NT2/D1 (cell line): ENCODE data around the gene TRIOBP.

ENCODE experiments used
- DNase-seq: peaks from one replicate; pipeline ENCODE4 v3.0.0-alpha.2; 2011; ENCODE audit warnings: low read depth, low spot score
- H3K27me3 ChIP-seq: 2 replicates; pipeline ENCODE4 v1.6.0; 2011; ENCODE audit warnings: mild to moderate bottlenecking; ENCODE audit not compliant: insufficient read length, insufficient read depth
- H3K36me3 ChIP-seq: 2 replicates; pipeline ENCODE4 v1.6.1; 2011; ENCODE audit warnings: mild to moderate bottlenecking, low read length, mixed read lengths; ENCODE audit not compliant: insufficient read depth, insufficient read length
- H3K4me1 ChIP-seq: 2 replicates; pipeline ENCODE4 v1.5.1; 2011; ENCODE audit not compliant: insufficient read depth, insufficient read length
- H3K4me3 ChIP-seq: 2 replicates; pipeline ENCODE4 v1.5.1; 2011; ENCODE audit warnings: low read depth; ENCODE audit not compliant: insufficient read length
- H3K9ac ChIP-seq: 2 replicates; pipeline ENCODE4 v1.6.0; 2011; ENCODE audit warnings: low read depth; ENCODE audit not compliant: insufficient read length
- H3K9me3 ChIP-seq: 2 replicates; pipeline ENCODE4 v1.5.1; 2011; ENCODE audit warnings: mild to moderate bottlenecking, low read length; ENCODE audit not compliant: insufficient read depth
- SUZ12 ChIP-seq: IDR thresholded peaks from 2 replicates; pipeline ENCODE4 v1.6.1; 2011; ENCODE audit not compliant: insufficient read length, insufficient read depth; ENCODE audit errors: extremely low read depth
- YY1 ChIP-seq: IDR thresholded peaks from 2 replicates; pipeline ENCODE4 v1.6.1; 2011; ENCODE audit not compliant: insufficient read length, insufficient read depth
- ZNF274 ChIP-seq: IDR thresholded peaks from 2 replicates; pipeline ENCODE4 v1.6.1; 2011; ENCODE audit warnings: mild to moderate bottlenecking, low read depth, low read length

Gene TRIOBP

GRCh38 chr22:37678372-37678771, 18.5 kb upstream of the TRIOBP start:
- Histone ChIP-seq H3K9ac (no peak overlapping the region), H3K9me3 (no peaks in the 10 kb centered on the region), H3K36me3 (peaks cover 18% of the 10 kb centered on the region), H3K4me1 (peaks cover 2% of the 10 kb centered on the region), H3K4me3 (no peak overlapping the region), H3K27me3 (no peaks in the 10 kb centered on the region)
- no peak for TF ChIP-seq ZNF274
- TF ChIP-seq SUZ12: no peak
- TF ChIP-seq YY1: no peak
- DNase-seq: no peak

GRCh38 chr22:37679670-37680069, 17.2 kb upstream of the TRIOBP start:
- no peak for TF ChIP-seq SUZ12
- TF ChIP-seq ZNF274: no peak
- no peak for TF ChIP-seq YY1
- peaks cover 2% of the 10 kb centered on the region for H3K4me1 ChIP-seq
- H3K27me3 ChIP-seq: no peaks in the 10 kb centered on the region
- H3K9ac ChIP-seq: no peak overlapping the region
- DNase-seq: no peak
- no peaks in the 10 kb centered on the region for H3K9me3 ChIP-seq
- no peak overlapping the region for H3K4me3 ChIP-seq
- peaks cover 18% of the 10 kb centered on the region for H3K36me3 ChIP-seq

- no peaks in the 10 kb centered on the region for H3K27me3 ChIP-seq
- H3K36me3 ChIP-seq: peaks cover 18% of the 10 kb centered on the region
- no peak for DNase-seq
- no peak overlapping the region for H3K4me3 ChIP-seq
- no peak overlapping the region for H3K9ac ChIP-seq
- TF ChIP-seq YY1: no peak
- no peak for TF ChIP-seq SUZ12
- TF ChIP-seq ZNF274: no peak
- H3K4me1 ChIP-seq: peaks cover 2% of the 10 kb centered on the region
- no peaks in the 10 kb centered on the region for H3K9me3 ChIP-seq
Measured at GRCh38 chr22:37680191-37680851, 16.5 kb upstream of the TRIOBP start.

GRCh38 chr22:37681001-37681424, 15.8 kb upstream of the TRIOBP start:
- TF ChIP-seq SUZ12 (no peak), ZNF274 (no peak), YY1 (no peak)
- no peak for DNase-seq
- Histone ChIP-seq H3K27me3 (no peaks in the 10 kb centered on the region), H3K9ac (no peak overlapping the region), H3K4me3 (no peak overlapping the region), H3K4me1 (peaks cover 2% of the 10 kb centered on the region), H3K9me3 (no peaks in the 10 kb centered on the region), H3K36me3 (peaks cover 18% of the 10 kb centered on the region)

GRCh38 chr22:37681556-37682049, 15.2 kb upstream of the TRIOBP start:
- H3K4me1 ChIP-seq: peaks cover 2% of the 10 kb centered on the region
- no peaks in the 10 kb centered on the region for H3K27me3 ChIP-seq
- H3K9me3 ChIP-seq: no peaks in the 10 kb centered on the region
- H3K9ac ChIP-seq: no peak overlapping the region
- no peak for TF ChIP-seq SUZ12
- no peak for TF ChIP-seq YY1
- no peak for TF ChIP-seq ZNF274
- DNase-seq: no peak
- H3K36me3 ChIP-seq: peaks cover 18% of the 10 kb centered on the region
- H3K4me3 ChIP-seq: no peak overlapping the region

- Histone ChIP-seq H3K9me3 (no peaks in the 10 kb centered on the region), H3K27me3 (no peaks in the 10 kb centered on the region), H3K4me1 (no peaks in the 10 kb centered on the region), H3K9ac (no peak overlapping the region), H3K4me3 (no peak overlapping the region), H3K36me3 (peaks cover 23% of the 10 kb centered on the region)
- TF ChIP-seq YY1 (no peak), SUZ12 (no peak)
- DNase-seq: no peak
Measured at GRCh38 chr22:37684803-37685615, 11.8 kb upstream of the TRIOBP start.

- peak; percentile 74 for DNase-seq
- no peak for TF ChIP-seq SUZ12
- peak within 1 kb of the TSS; percentile 91 for H3K4me3 ChIP-seq
- H3K4me1 ChIP-seq: no peaks in the 10 kb centered on the region
- peaks cover 31% of the 10 kb centered on the region for H3K36me3 ChIP-seq
- H3K9me3 ChIP-seq: no peaks in the 10 kb centered on the region
- H3K9ac ChIP-seq: peak within 1 kb of the TSS; percentile 95
- no peaks in the 10 kb centered on the region for H3K27me3 ChIP-seq
Measured at GRCh38 chr22:37686002-37686982, 10.6 kb upstream of the TRIOBP start, which contains the start of gene NOL12. TSS of gene NOL12 (plus strand) at chr22:37686343. CDS start at chr22:37686393, 50 bp downstream.
